Activated naive CD4-positive, alpha-beta T cell treated with anti-CD3 and anti-CD28 coated beads, Interleukin-2, amount 10 ng/mL, durations not matched to agents 7 days and 5 days (primary cell): Measurements from ENCODE around the gene SRCIN1.

Experiments
- CTCF ChIA-PET: fragments of 350-600 bp; sonication (Branson Sonifier 250); formaldehyde crosslinking; loops from one replicate; lab custom pipeline; 2021; ENCODE audit warnings: antibody characterized with exemption; lab: Charles Lee
- DNase-seq: peaks from one replicate; pipeline ENCODE4 v3.0.0-alpha.2; 2020
- H3K27ac Mint-ChIP-seq: one replicate; pipeline ENCODE4 v1.8.0; 2021; ENCODE audit warnings: mild to moderate bottlenecking, moderate library complexity, mixed read lengths
- H3K27me3 Mint-ChIP-seq: one replicate; pipeline ENCODE4 v1.8.0; 2021; ENCODE audit warnings: mild to moderate bottlenecking, mixed read lengths
- H3K36me3 Mint-ChIP-seq: one replicate; pipeline ENCODE4 v1.8.0; 2021; ENCODE audit warnings: mixed read lengths
- H3K4me1 Mint-ChIP-seq: one replicate; pipeline ENCODE4 v1.8.0; 2021; ENCODE audit warnings: mixed read lengths
- H3K4me3 Mint-ChIP-seq: one replicate; pipeline ENCODE4 v1.8.0; 2021; ENCODE audit warnings: mild to moderate bottlenecking, moderate library complexity, mixed read lengths
- H3K9me3 Mint-ChIP-seq: one replicate; pipeline ENCODE4 v1.8.0; 2021; ENCODE audit warnings: mixed read lengths

The SRCIN1 gene

DNA sequence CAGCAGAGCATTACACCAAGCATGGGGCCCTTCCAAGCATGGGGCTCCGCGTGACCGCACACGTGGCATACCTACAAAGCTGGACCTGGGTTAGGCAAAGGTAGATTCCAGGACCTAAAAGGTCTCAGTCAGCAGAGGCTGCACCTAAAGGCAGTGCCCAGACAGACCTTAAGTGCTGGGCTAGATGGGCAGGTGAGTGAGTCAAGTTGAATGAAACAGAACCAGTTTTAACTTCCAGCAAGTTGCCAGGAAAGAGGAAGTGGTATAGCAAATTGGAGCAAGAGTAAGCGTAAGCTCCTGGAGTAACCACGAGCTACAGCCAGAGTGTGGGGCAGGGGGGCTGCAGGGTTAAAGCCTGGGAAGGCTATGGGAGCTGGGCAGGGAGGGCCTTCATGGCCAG, 49.5 kb downstream of the SRCIN1 start:
- peaks cover 1% of the 10 kb centered on the region for H3K36me3 Mint-ChIP-seq
- peaks cover 80% of the 10 kb centered on the region for H3K27me3 Mint-ChIP-seq
- H3K9me3 Mint-ChIP-seq: no peaks in the 10 kb centered on the region
- no peak overlapping the region for H3K4me3 Mint-ChIP-seq
- H3K27ac Mint-ChIP-seq: no peak overlapping the region
- CTCF ChIA-PET: interaction anchor here (0.5 to 8.6 kb wide), 6 partner anchors 26 to 179 kb away, joined by 3 to 154 read pairs (median 4); no protein-coding TSS in a partner anchor
- no peak for DNase-seq
- H3K4me1 Mint-ChIP-seq: peaks cover 30% of the 10 kb centered on the region

GRCh38 chr17:38554430-38555350, 51.1 kb downstream of the SRCIN1 start:
- H3K4me1 Mint-ChIP-seq: peaks cover 19% of the 10 kb centered on the region
- H3K27me3 Mint-ChIP-seq: peaks cover 67% of the 10 kb centered on the region
- H3K4me3 Mint-ChIP-seq: no peak overlapping the region
- H3K9me3 Mint-ChIP-seq: no peaks in the 10 kb centered on the region
- DNase-seq: no peak
- no peak overlapping the region for H3K27ac Mint-ChIP-seq
- CTCF ChIA-PET: interaction anchor here (0.9 to 8.6 kb wide), 5 partner anchors 11 to 110 kb away, joined by 3 to 154 read pairs (median 5); no protein-coding TSS in a partner anchor
- H3K36me3 Mint-ChIP-seq: no peaks in the 10 kb centered on the region

DNA sequence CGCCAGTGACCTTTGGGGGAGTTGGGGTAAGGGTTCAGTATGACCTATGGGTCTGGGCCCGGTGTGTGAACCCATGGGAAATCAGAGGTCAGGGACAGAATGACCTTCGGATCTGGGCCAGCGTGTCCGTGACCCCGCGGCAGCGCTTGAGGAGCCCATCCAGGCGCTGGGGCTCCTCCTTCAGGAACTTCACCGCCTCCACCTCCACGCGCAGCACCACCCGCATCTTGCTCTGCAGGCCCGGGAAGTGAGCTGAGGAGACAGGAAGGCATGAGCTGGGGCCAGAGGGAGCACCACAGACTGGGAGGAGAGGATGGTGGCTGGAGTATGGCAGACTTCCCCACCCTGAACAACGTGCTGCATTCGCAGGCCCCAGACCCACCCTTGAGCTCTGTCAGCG, 53.4 kb downstream of the SRCIN1 start:
- Mint-ChIP-seq H3K9me3 (no peaks in the 10 kb centered on the region), H3K4me3 (no peak overlapping the region), H3K27ac (no peak overlapping the region), H3K27me3 (peaks cover 51% of the 10 kb centered on the region), H3K36me3 (no peaks in the 10 kb centered on the region), H3K4me1 (no peaks in the 10 kb centered on the region)
- CTCF ChIA-PET: no interaction called here
- no peak for DNase-seq

DNA sequence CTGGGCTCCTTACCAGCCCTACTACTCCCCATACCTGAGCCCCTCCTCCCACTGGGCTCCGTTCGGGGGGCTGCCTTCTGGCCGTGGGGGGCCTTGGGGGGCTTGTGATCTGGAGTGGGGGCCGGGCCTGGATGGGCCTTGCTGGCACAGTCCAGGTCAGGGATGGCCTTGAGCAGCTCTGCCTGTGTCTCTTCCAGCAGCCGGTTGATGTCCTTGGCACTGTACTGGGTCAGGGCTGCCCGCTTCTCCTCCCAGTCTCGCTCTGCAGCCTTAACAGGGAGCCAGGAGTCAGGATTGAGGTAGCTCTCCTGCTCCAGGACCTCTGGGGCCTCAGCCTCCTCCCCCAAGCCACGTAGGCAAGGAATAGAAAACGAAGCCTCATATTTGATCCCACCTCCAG, 54.6 kb downstream of the SRCIN1 start:
- Mint-ChIP-seq H3K4me3 (no peak overlapping the region), H3K4me1 (no peaks in the 10 kb centered on the region), H3K27ac (no peak overlapping the region), H3K9me3 (no peaks in the 10 kb centered on the region), H3K36me3 (no peaks in the 10 kb centered on the region), H3K27me3 (peaks cover 44% of the 10 kb centered on the region)
- CTCF ChIA-PET: interaction anchor here (3.8 kb wide), 1 partner anchor 8 kb away, joined by 16 read pairs; no protein-coding TSS in a partner anchor
- no peak for DNase-seq

DNA sequence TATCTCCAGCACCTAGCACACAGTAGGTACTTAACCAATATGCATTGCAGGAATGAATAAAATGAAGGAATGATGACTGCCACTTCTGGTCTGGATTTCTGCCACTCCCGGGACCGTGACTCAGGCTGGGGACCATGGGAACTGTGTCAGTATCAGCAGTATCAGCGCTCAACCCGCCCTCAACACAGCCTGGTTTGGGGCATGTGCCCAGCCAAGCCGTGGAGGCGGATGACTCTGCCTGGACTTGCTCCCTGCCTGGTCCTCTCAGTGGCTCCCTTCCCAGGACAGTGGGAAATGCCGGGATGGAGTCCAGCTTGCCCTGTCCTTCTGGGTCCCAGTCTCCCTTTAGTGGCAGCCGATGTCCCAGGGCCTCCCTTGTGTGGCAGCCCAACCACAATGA, 55.1 kb downstream of the SRCIN1 start:
- no peak for DNase-seq
- CTCF ChIA-PET: interaction anchor here (1.2 to 3.8 kb wide), 2 partner anchors 8 to 34 kb away, joined by 3 to 16 read pairs; no protein-coding TSS in a partner anchor
- no peak overlapping the region for H3K4me3 Mint-ChIP-seq
- H3K4me1 Mint-ChIP-seq: no peaks in the 10 kb centered on the region
- no peaks in the 10 kb centered on the region for H3K9me3 Mint-ChIP-seq
- peaks cover 41% of the 10 kb centered on the region for H3K27me3 Mint-ChIP-seq
- no peak overlapping the region for H3K27ac Mint-ChIP-seq
- no peaks in the 10 kb centered on the region for H3K36me3 Mint-ChIP-seq

- CTCF ChIA-PET: interaction anchor here (1.2 to 3.8 kb wide), 2 partner anchors 10 to 35 kb away, joined by 3 to 16 read pairs; no protein-coding TSS in a partner anchor
- Mint-ChIP-seq H3K4me1 (no peaks in the 10 kb centered on the region), H3K27ac (no peak overlapping the region), H3K4me3 (no peak overlapping the region), H3K9me3 (no peaks in the 10 kb centered on the region), H3K27me3 (peaks cover 34% of the 10 kb centered on the region), H3K36me3 (no peaks in the 10 kb centered on the region)
- no peak for DNase-seq
Measured at GRCh38 chr17:38549285-38549684, 56.5 kb downstream of the SRCIN1 start.

DNA sequence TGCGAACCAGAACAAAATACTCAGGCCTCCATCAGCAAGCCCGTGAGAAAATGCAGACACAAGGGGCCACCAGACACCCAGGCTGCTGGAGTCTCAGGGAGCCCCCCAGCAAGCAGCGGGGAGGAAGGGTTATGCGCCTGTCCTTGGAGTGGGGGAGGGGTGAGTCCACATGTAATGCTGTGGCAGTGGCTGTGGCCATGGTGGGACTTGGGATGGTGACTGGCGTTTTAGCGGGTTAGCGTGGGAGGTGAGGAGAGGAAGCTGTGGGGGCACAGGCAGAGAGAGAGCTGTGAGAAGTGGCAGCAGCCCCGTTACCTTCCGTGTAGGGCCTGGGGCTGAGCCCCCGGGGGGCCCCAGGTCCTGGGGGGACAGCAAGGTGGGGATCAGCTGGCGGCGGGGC, 58.3 kb downstream of the SRCIN1 start:
- Mint-ChIP-seq H3K4me3 (no peak overlapping the region), H3K36me3 (no peaks in the 10 kb centered on the region), H3K27ac (no peak overlapping the region), H3K4me1 (no peaks in the 10 kb centered on the region), H3K9me3 (no peaks in the 10 kb centered on the region), H3K27me3 (peaks cover 32% of the 10 kb centered on the region)
- no peak for DNase-seq
- CTCF ChIA-PET: interaction anchor here (0.6 to 3.8 kb wide), 3 partner anchors 12 to 1564 kb away, joined by 3 to 16 read pairs (median 4); no protein-coding TSS in a partner anchor

GRCh38 chr17:38546396-38546795, 59.4 kb downstream of the SRCIN1 start:
- Mint-ChIP-seq H3K4me3 (no peak overlapping the region), H3K27me3 (peaks cover 36% of the 10 kb centered on the region), H3K9me3 (no peaks in the 10 kb centered on the region), H3K27ac (no peak overlapping the region), H3K4me1 (no peaks in the 10 kb centered on the region), H3K36me3 (no peaks in the 10 kb centered on the region)
- CTCF ChIA-PET: interaction anchor here (1.5 kb wide), 1 partner anchor 12 kb away, joined by 5 read pairs; no protein-coding TSS in a partner anchor
- DNase-seq: no peak

DNA sequence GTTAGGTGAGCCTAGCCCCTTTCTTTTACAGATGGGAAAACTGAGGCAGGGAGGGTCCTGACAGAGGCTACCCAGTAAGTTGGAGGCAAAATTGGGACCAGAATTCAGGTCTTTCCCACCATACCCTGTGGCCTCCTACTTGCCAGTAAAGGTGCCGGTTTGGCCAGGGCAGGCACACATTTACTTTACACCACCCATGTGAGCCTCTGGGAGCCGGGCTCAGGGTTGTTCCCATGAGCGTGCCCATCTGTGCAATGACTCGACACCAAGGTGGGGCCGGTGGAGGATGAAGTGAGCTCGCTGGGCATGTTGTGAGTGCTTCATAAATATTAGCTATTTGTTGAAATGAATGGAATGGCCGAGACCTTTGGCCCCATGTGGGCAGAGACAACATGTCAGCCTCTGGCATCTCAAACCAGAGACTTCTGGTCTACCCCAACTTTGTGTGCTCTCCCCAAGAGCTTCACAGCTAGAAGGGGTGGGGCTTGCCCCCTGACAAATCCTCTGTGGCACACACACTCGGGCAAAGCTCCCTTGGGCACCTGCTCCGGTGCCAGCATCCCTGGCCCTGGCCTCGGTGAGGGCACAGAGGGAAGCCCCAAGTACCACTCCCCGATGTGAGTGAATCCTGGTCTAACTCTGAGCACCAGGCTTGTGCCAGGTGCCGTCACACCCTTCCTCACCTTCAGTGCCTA, 60.1 kb downstream of the SRCIN1 start:
- no peaks in the 10 kb centered on the region for H3K36me3 Mint-ChIP-seq

DNA sequence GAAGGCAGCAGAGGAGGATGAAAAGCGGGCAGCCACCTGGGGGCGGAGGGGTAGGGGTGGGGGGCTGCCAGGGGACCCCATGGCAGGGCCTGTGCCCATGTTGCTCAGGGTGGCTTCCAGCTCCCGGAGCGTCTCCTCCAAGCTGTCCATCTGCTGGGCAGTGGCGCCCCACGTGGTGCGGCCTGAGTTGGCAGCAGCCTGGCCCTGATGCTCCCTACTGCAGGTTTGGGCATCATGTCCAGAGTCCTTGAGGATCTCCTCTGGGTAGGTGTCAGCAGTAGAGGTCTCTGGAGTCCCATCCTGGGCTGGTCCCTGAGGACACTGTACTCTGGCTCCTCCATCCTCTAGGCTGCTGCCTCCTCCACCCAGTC, 60.9 kb downstream of the SRCIN1 start:
- Mint-ChIP-seq H3K4me3 (no peak overlapping the region), H3K27ac (no peak overlapping the region), H3K36me3 (no peaks in the 10 kb centered on the region), H3K9me3 (no peaks in the 10 kb centered on the region), H3K27me3 (peaks cover 39% of the 10 kb centered on the region), H3K4me1 (no peaks in the 10 kb centered on the region)
- CTCF ChIA-PET: no interaction called here
- DNase-seq: no peak

More for the DNA sequence above, 60.1 kb downstream of the SRCIN1 start:
- no peaks in the 10 kb centered on the region for H3K9me3 Mint-ChIP-seq
- H3K4me3 Mint-ChIP-seq: no peak overlapping the region
- CTCF ChIA-PET: interaction anchor here (1.5 kb wide), 1 partner anchor 13 kb away, joined by 5 read pairs; no protein-coding TSS in a partner anchor
- no peak for DNase-seq
- H3K4me1 Mint-ChIP-seq: no peaks in the 10 kb centered on the region
- H3K27ac Mint-ChIP-seq: no peak overlapping the region
- peaks cover 33% of the 10 kb centered on the region for H3K27me3 Mint-ChIP-seq

DNA sequence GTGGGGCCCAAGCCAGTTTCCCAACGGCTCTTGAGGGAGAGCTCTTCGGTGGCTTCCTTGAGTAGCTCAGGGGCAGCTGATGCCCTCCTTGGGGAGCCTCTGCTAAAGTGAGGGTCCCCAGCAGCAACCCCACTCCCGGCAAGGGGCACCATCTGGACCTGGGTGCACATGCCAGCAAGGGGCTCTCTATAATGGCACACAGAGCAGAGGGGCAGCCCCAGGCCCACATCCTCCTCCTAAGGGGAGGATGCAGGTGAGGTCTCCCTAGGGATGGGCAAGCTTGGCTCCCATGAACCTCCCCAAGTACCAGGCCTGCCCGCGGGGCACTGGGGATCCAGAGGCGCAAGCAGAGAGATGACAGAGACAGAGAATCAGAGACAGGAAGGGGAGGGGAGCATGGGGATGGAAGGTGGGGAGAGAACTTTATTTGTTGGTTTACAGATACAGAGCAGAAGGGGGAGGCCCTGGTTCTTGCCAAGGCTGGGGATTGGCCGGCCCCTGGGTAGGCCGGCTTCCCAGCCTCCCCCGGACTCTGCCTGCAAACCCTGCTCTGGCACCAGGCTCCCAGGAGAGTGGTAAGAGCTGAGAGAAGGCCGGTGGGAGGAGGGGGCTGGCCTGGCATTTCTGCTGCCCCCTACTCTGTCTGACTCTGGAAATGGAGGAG, 61.4 kb downstream of the SRCIN1 start:
- H3K4me3 Mint-ChIP-seq: no peak overlapping the region
- no peaks in the 10 kb centered on the region for H3K4me1 Mint-ChIP-seq
- no peak overlapping the region for H3K27ac Mint-ChIP-seq
- H3K27me3 Mint-ChIP-seq: peaks cover 34% of the 10 kb centered on the region
- H3K9me3 Mint-ChIP-seq: no peaks in the 10 kb centered on the region
- CTCF ChIA-PET: no interaction called here
- no peaks in the 10 kb centered on the region for H3K36me3 Mint-ChIP-seq
- DNase-seq: no peak

- no peak overlapping the region for H3K4me3 Mint-ChIP-seq
- CTCF ChIA-PET: interaction anchor here (0.7 kb wide), 1 partner anchor 15 kb away, joined by 3 read pairs; no protein-coding TSS in a partner anchor
- H3K9me3 Mint-ChIP-seq: no peaks in the 10 kb centered on the region
- H3K27ac Mint-ChIP-seq: no peak overlapping the region
- DNase-seq: no peak
- peaks cover 31% of the 10 kb centered on the region for H3K27me3 Mint-ChIP-seq
- H3K36me3 Mint-ChIP-seq: no peaks in the 10 kb centered on the region
- no peaks in the 10 kb centered on the region for H3K4me1 Mint-ChIP-seq
Measured at GRCh38 chr17:38543403-38544174, 62.2 kb downstream of the SRCIN1 start.

DNA sequence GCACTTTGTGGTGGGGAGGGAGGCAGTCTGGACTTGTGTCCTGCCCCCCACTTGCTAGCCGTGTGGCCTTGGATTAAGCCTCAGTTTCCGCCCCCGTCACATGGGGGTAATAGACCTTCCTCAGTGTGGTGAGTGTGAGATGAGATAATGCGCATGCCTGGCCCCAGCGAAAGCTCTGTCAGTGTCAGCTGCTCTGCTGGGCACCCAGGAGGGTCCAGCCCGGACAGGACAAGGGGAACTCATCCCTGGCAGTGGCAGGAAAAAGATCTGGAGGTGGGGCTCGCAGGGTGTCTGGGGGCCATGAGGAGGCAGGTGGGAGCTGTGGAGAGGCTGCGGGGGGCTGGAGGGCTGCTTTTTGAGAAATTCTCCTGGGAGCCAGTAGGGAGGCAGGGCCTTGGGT, 63.5 kb downstream of the SRCIN1 start:
- Mint-ChIP-seq H3K36me3 (no peaks in the 10 kb centered on the region), H3K4me1 (no peaks in the 10 kb centered on the region), H3K4me3 (no peak overlapping the region), H3K27ac (no peak overlapping the region), H3K27me3 (peaks cover 31% of the 10 kb centered on the region), H3K9me3 (no peaks in the 10 kb centered on the region)
- DNase-seq: peak; percentile 15
- CTCF ChIA-PET: no interaction called here
